ENCODE measurements around the gene PLEKHG1.

Gene PLEKHG1

GRCh38 chr6:150588888-150589499 is 10.7 kb upstream of the PLEKHG1 start:
- Histone ChIP-seq H3K9ac (ENCODE audit: low read length) (no peak overlapping the region), H2BK12ac (ENCODE audit: low read length) (no peak overlapping the region), H2AK5ac (ENCODE audit: low read length) (no peak overlapping the region), H4K12ac (ENCODE audit: low read depth, low read length) (no peak overlapping the region), H3K4me2 (ENCODE audit: low read length) (no peak overlapping the region), H3K23ac (ENCODE audit: low read length) (no peak overlapping the region), H3K36me3 (ENCODE audit: control insufficient read depth in 1 of 2, insufficient read depth in 2 of 2, low read length in 2 of 2) (no peaks in the 10 kb centered on the region), H2BK5ac (ENCODE audit: low read depth, low read length, poor library complexity) (no peak overlapping the region), H3K14ac (ENCODE audit: low read length) (no peak overlapping the region), H3K79me2 (ENCODE audit: control insufficient read depth, insufficient read depth, low read length, poor library complexity) (no peaks in the 10 kb centered on the region), H3K4me3 (ENCODE audit: low read depth, low read length) (no peak overlapping the region), H4K8ac (ENCODE audit: low read depth, low read length) (no peak overlapping the region), H3K27me3 (ENCODE audit: insufficient read depth, low read length) (no peaks in the 10 kb centered on the region), H3K79me1 (ENCODE audit: low read length) (no peaks in the 10 kb centered on the region), H3K27ac (ENCODE audit: low read depth, low read length) (no peak overlapping the region), H2BK120ac (ENCODE audit: insufficient read depth, low read length, poor library complexity) (no peak overlapping the region), H3K9me3 (ENCODE audit: insufficient read depth, low read depth, low read length) (no peaks in the 10 kb centered on the region), H4K91ac (ENCODE audit: low read depth, low read length) (no peak overlapping the region), H3K4me1 (ENCODE audit: control insufficient read depth in 1 of 2, insufficient read depth in 2 of 2, low read length in 2 of 2) (no peaks in the 10 kb centered on the region), H3K18ac (ENCODE audit: low read length) (no peak overlapping the region), H3K4ac (ENCODE audit: low read depth, low read length) (no peak overlapping the region), H2AFZ (ENCODE audit: insufficient read depth, low read length, poor library complexity) (no peak overlapping the region)
- WGBS (ENCODE audit: extremely low coverage, insufficient coverage, insufficient read length), result no CpG with 5 or more reads among the region's 9 CpGs
- no peak for DNase-seq

DNA sequence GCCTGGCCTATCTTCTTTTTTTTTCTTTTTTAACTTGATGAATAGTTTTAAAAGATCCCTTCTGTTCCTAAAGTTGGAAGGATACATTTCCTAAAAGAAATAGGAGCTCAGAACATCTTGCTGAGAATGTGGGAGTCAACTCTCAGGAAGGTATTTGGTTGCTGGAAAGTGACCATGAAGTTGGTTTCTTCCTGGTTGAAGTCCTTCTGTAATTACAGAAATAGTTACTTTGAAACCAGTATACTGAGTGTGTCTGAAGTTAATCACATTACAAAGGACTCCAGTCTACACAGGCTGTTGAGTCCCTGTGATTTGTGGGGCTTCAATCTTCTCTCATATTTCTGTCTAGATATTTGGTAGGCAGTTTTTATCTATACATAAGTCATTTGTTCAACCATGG is 9.8 kb upstream of the PLEKHG1 start:
- Histone ChIP-seq H3K36me3 (ENCODE audit: control insufficient read depth in 1 of 2, insufficient read depth in 2 of 2, low read length in 2 of 2) (no peaks in the 10 kb centered on the region), H2BK120ac (ENCODE audit: insufficient read depth, low read length, poor library complexity) (no peak overlapping the region), H3K18ac (ENCODE audit: low read length) (no peak overlapping the region), H2BK12ac (ENCODE audit: low read length) (no peak overlapping the region), H3K27ac (ENCODE audit: low read depth, low read length) (no peak overlapping the region), H3K4me3 (ENCODE audit: low read depth, low read length) (no peak overlapping the region), H2AK5ac (ENCODE audit: low read length) (no peak overlapping the region), H4K91ac (ENCODE audit: low read depth, low read length) (no peak overlapping the region), H3K9ac (ENCODE audit: low read length) (no peak overlapping the region), H3K79me1 (ENCODE audit: low read length) (no peaks in the 10 kb centered on the region), H3K79me2 (ENCODE audit: control insufficient read depth, insufficient read depth, low read length, poor library complexity) (no peaks in the 10 kb centered on the region), H3K23ac (ENCODE audit: low read length) (no peak overlapping the region), H3K27me3 (ENCODE audit: insufficient read depth, low read length) (no peaks in the 10 kb centered on the region), H3K4ac (ENCODE audit: low read depth, low read length) (no peak overlapping the region), H3K4me2 (ENCODE audit: low read length) (no peak overlapping the region), H4K12ac (ENCODE audit: low read depth, low read length) (no peak overlapping the region), H4K8ac (ENCODE audit: low read depth, low read length) (no peak overlapping the region), H3K4me1 (ENCODE audit: control insufficient read depth in 1 of 2, insufficient read depth in 2 of 2, low read length in 2 of 2) (no peaks in the 10 kb centered on the region), H3K9me3 (ENCODE audit: insufficient read depth, low read depth, low read length) (no peaks in the 10 kb centered on the region), H2AFZ (ENCODE audit: insufficient read depth, low read length, poor library complexity) (no peak overlapping the region), H2BK5ac (ENCODE audit: low read depth, low read length, poor library complexity) (no peak overlapping the region), H3K14ac (ENCODE audit: low read length) (no peak overlapping the region)
- no peak for DNase-seq

- no peaks in the 10 kb centered on the region for H3K27me3 ChIP-seq (ENCODE audit: insufficient read depth, low read length)
- H3K79me1 ChIP-seq (ENCODE audit: low read length), result no peaks in the 10 kb centered on the region
- no peak overlapping the region for H3K4me3 ChIP-seq (ENCODE audit: low read depth, low read length)
- H2BK12ac ChIP-seq (ENCODE audit: low read length), result no peak overlapping the region
- no peaks in the 10 kb centered on the region for H3K4me1 ChIP-seq (ENCODE audit: control insufficient read depth in 1 of 2, insufficient read depth in 2 of 2, low read length in 2 of 2)
- no peak overlapping the region for H3K9ac ChIP-seq (ENCODE audit: low read length)
- no peaks in the 10 kb centered on the region for H3K79me2 ChIP-seq (ENCODE audit: control insufficient read depth, insufficient read depth, low read length, poor library complexity)
- WGBS (ENCODE audit: extremely low coverage, insufficient coverage, insufficient read length), result 100% methylated on average over 1 of the region's 3 CpGs
- H4K8ac ChIP-seq (ENCODE audit: low read depth, low read length), result no peak overlapping the region
- no peak overlapping the region for H3K4me2 ChIP-seq (ENCODE audit: low read length)
- H3K18ac ChIP-seq (ENCODE audit: low read length), result no peak overlapping the region
- H3K14ac ChIP-seq (ENCODE audit: low read length), result no peak overlapping the region
- no peak overlapping the region for H2BK5ac ChIP-seq (ENCODE audit: low read depth, low read length, poor library complexity)
- no peaks in the 10 kb centered on the region for H3K36me3 ChIP-seq (ENCODE audit: control insufficient read depth in 1 of 2, insufficient read depth in 2 of 2, low read length in 2 of 2)
- no peak overlapping the region for H4K91ac ChIP-seq (ENCODE audit: low read depth, low read length)
- no peak for DNase-seq
- no peaks in the 10 kb centered on the region for H3K9me3 ChIP-seq (ENCODE audit: insufficient read depth, low read depth, low read length)
- no peak overlapping the region for H3K4ac ChIP-seq (ENCODE audit: low read depth, low read length)
- H3K23ac ChIP-seq (ENCODE audit: low read length), result no peak overlapping the region
- no peak overlapping the region for H4K12ac ChIP-seq (ENCODE audit: low read depth, low read length)
- H2AFZ ChIP-seq (ENCODE audit: insufficient read depth, low read length, poor library complexity), result no peak overlapping the region
- H2AK5ac ChIP-seq (ENCODE audit: low read length), result no peak overlapping the region
- H2BK120ac ChIP-seq (ENCODE audit: insufficient read depth, low read length, poor library complexity), result no peak overlapping the region
- no peak overlapping the region for H3K27ac ChIP-seq (ENCODE audit: low read depth, low read length)
Measured at GRCh38 chr6:150590446-150590845, 9.2 kb upstream of the PLEKHG1 start.

GRCh38 chr6:150592377-150592995 is 7.2 kb upstream of the PLEKHG1 start:
- Histone ChIP-seq H2BK12ac (ENCODE audit: low read length) (no peak overlapping the region), H3K9me3 (ENCODE audit: insufficient read depth, low read depth, low read length) (no peaks in the 10 kb centered on the region), H3K79me1 (ENCODE audit: low read length) (no peaks in the 10 kb centered on the region), H3K79me2 (ENCODE audit: control insufficient read depth, insufficient read depth, low read length, poor library complexity) (no peaks in the 10 kb centered on the region), H2AFZ (ENCODE audit: insufficient read depth, low read length, poor library complexity) (no peak overlapping the region), H3K27me3 (ENCODE audit: insufficient read depth, low read length) (no peaks in the 10 kb centered on the region), H2AK5ac (ENCODE audit: low read length) (no peak overlapping the region), H3K36me3 (ENCODE audit: control insufficient read depth in 1 of 2, insufficient read depth in 2 of 2, low read length in 2 of 2) (no peaks in the 10 kb centered on the region), H3K23ac (ENCODE audit: low read length) (no peak overlapping the region), H3K9ac (ENCODE audit: low read length) (no peak overlapping the region), H3K4me2 (ENCODE audit: low read length) (no peak overlapping the region), H2BK120ac (ENCODE audit: insufficient read depth, low read length, poor library complexity) (no peak overlapping the region), H4K12ac (ENCODE audit: low read depth, low read length) (no peak overlapping the region), H4K8ac (ENCODE audit: low read depth, low read length) (no peak overlapping the region), H3K27ac (ENCODE audit: low read depth, low read length) (no peak overlapping the region), H4K91ac (ENCODE audit: low read depth, low read length) (no peak overlapping the region), H2BK5ac (ENCODE audit: low read depth, low read length, poor library complexity) (no peak overlapping the region), H3K4me1 (ENCODE audit: control insufficient read depth in 1 of 2, insufficient read depth in 2 of 2, low read length in 2 of 2) (no peaks in the 10 kb centered on the region), H3K18ac (ENCODE audit: low read length) (no peak overlapping the region), H3K4ac (ENCODE audit: low read depth, low read length) (no peak overlapping the region), H3K4me3 (ENCODE audit: low read depth, low read length) (no peak overlapping the region), H3K14ac (ENCODE audit: low read length) (no peak overlapping the region)
- DNase-seq, result peak in 1 of 2 donors; percentile 58
- WGBS (ENCODE audit: extremely low coverage, insufficient coverage, insufficient read length), result no CpG with 5 or more reads among the region's 5 CpGs
